GM13977 (cell line): ENCODE data around the gene RGS3.

Experiments
- DNase-seq: peaks from one replicate; pipeline ENCODE4 v3.0.0; 2012; ENCODE audit warnings: low spot score
- in situ Hi-C: fragments of 300-500 bp; cut with MboI; formaldehyde crosslinking; loops from one replicate; pipeline ENCODE4 v1.12.0; 2022; ENCODE audit warnings: low sequenced_read_pairs, low pct_unique_long_range_greater_than_20kb, mixed read lengths, inconsistent platforms; ENCODE audit not compliant: unreplicated experiment
- TF ChIP-seq, protein P1 (sequence below): IDR thresholded peaks from 2 replicates; pipeline ENCODE4 v1.5.1; 2012; ENCODE audit warnings: mild to moderate bottlenecking, control low read depth; ENCODE audit not compliant: insufficient read depth; ENCODE audit errors: extremely low read depth, missing control alignments

RGS3 gene

DNA sequence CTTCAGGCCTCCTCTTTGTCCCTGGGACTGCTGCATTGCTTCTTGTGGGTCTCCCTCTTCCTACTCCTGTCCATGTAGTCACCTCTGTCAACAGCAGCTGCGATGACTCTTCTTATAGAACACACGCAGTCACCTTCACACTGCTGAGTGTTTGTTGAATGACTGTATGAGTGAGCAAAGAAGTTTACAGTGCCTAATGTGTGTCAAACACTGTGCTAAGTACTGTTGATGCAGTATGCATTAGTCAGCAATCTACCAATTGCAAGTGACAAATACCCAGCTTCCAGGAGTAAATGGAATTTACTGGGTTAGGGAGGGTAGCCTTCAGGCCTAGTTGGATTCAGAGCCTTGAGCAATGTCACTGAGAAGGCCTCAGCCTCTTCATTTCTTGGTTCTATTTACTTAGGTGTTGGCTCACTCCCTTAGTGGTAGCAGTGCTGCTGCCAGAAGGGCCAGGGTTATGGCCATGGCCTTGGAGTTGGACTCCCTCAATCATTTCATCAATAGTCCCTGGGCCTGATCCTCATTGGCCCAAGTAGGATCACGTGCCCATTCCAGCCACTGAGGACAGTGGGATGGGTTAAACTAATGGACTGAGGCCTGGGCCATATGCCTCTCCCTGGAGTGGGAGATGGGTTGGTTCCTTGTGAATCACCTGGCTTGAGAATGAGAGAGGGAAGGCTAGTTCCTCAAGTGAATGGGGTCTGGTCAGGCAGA is 93.5 kb downstream of the RGS3 start:
- TF ChIP-seq, protein P1, sequence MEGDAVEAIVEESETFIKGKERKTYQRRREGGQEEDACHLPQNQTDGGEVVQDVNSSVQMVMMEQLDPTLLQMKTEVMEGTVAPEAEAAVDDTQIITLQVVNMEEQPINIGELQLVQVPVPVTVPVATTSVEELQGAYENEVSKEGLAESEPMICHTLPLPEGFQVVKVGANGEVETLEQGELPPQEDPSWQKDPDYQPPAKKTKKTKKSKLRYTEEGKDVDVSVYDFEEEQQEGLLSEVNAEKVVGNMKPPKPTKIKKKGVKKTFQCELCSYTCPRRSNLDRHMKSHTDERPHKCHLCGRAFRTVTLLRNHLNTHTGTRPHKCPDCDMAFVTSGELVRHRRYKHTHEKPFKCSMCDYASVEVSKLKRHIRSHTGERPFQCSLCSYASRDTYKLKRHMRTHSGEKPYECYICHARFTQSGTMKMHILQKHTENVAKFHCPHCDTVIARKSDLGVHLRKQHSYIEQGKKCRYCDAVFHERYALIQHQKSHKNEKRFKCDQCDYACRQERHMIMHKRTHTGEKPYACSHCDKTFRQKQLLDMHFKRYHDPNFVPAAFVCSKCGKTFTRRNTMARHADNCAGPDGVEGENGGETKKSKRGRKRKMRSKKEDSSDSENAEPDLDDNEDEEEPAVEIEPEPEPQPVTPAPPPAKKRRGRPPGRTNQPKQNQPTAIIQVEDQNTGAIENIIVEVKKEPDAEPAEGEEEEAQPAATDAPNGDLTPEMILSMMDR: no peak
- in situ Hi-C loops: no loop called here
- DNase-seq: no peak

DNA sequence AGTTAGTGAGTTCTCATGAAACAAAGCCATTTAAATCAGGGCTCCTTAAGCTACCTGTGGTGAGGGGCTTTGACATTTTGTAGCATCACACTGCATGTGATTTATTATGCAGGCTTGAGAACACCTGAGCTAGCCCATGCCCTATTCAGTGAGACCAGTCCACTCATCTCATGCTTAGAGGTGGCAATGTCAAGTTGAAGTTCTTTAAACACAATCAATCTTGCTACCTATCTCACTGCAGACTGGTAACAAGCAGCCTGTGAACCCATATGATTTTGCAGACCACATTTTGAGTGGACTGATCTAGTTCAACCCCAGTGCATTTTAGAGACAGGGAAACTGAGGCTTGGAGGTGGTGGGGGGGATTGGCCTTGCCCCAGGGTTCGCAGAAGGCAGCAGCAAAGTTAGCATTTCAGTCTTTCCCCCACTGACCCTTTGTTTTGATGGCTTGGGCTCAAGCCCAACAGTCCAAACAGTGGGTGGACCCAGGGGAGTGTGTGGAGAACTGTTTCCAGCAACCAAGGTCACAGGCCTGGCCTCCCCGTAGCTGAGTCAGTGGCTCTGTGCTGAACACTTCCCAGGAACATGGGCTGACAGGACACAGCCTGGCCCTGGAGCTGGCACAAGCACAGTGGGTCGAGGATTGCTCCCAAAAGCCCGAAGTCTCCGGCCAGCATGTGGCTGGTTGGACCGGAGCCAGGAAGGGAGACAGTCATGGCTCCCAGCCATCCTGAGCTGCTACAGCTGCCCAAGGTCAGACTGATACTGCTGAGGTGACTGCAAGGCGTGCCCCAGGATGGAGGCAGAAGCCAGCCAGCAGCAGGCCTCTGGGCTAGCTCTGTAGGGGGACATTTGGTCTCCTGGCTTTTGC is 95.3 kb downstream of the RGS3 start:
- TF ChIP-seq, protein P1: no peak
- in situ Hi-C loops: no loop called here
- DNase-seq: no peak

DNA sequence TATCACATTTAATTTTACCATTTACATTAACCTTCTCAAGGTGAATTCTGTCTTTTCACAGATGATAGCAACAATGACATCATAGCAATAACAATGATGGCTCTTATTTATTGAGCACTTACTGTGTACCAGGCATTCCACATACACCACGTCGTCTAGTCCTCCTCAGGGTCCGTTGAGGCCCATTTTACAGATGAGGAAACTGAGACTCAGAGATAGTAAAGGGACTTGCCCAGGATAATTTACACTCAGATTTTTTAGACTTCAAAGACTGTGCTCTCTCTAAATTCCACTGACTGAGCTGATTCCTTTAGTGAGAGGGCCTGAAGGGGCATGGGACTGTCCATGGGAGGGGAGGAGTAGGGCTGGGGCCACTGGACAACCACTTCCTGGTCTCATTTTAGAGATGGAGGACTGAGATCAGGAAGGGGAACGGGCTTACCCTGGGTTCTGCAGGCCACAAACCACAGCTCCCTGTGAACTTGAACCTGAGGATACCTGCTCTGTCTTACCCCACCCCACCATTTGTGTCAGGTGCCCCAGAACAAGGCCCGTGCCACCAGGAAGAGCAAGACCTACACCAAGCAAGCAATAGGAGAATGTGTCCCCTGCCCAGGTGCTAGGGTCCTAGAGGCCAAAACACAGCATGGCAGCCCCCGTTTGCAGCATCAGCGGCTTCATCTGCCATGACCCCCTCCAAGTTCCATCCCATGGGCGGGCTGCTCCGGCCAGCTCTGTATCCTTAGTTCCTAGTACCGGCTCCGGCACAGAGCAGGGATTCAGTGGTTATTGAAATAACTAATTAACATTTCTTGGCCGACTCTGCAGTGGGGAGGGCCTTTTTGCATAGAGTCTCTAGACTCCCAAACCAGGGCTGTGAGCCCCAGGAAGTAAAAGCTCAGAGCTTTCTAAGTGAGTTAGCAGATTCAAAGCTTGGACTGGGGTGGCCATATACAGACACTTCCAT is 96.6 kb downstream of the RGS3 start:
- in situ Hi-C loops: no loop called here
- DNase-seq: no peak
- TF ChIP-seq, protein P1: no peak

DNA sequence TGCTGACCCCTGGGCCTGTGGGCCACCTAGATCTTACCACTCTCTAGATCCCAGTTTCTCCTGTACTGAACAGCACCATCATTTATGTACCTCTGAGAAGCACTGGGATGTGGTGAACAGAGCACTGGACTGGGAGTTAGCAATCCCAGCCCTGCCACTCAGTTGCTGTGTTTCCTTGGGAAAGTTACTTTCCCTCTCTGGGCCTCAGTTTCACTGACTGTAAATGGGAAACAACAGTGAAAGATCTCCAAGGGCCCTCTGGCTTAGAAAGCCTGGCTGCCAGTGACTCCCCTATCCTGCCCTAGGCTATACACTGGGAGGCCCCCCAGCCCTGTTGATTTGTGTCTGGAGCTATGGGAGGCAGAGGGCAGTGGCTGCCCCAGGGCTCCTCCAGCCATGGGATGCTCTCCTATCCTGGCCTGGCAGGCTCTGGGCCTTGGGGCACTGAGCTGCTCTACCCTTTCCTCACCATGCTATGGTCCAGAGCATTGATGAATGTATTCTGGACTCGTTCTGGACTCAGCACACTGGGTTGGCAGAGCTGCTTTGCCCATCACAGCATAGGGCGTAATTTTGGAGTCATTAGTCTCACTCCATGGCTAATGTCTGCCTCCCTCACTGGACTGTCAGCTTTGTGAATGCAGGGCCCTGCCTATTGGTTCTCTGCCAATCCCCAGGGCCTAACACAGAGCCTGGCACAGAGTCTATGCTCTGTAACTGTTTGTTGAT is 99.3 kb downstream of the RGS3 start:
- in situ Hi-C loops: no loop called here
- TF ChIP-seq, protein P1: no peak
- DNase-seq: no peak

DNA sequence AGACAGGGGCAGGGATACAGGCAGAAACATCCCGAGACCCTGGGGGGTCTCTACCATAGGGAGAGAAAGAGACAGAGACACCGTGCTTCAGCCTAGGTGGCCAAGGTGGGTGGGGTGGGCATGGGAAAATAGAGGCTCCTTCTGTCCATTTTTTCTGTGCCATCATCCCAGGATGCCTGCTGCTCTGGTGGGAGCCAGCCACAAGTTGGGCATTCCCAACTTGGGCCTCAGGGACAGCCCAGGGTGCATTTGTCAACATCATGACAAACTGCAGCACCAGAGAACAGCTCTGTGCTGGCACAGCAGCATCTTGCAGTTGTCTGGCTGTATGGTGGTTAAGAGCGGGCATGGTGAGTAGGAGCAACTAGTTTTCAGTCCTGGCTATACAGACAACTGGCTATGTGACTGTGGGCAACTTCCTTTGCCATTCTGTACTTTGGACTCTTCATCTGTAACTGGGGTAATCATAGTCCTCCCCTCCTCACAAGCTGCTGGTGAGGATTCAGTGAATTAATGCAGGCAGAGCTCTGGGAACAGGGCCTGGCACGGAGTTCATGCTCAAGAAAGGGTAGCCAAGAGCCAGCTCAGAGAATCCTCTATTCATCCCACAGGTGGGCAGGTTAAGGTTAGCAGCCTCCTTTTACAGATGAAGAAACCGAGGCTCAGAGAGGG is 100.4 kb downstream of the RGS3 start:
- DNase-seq: no peak
- in situ Hi-C loops: no loop called here
- TF ChIP-seq, protein P1: no peak
